Measurements from ENCODE around the gene AVP.

DNA sequence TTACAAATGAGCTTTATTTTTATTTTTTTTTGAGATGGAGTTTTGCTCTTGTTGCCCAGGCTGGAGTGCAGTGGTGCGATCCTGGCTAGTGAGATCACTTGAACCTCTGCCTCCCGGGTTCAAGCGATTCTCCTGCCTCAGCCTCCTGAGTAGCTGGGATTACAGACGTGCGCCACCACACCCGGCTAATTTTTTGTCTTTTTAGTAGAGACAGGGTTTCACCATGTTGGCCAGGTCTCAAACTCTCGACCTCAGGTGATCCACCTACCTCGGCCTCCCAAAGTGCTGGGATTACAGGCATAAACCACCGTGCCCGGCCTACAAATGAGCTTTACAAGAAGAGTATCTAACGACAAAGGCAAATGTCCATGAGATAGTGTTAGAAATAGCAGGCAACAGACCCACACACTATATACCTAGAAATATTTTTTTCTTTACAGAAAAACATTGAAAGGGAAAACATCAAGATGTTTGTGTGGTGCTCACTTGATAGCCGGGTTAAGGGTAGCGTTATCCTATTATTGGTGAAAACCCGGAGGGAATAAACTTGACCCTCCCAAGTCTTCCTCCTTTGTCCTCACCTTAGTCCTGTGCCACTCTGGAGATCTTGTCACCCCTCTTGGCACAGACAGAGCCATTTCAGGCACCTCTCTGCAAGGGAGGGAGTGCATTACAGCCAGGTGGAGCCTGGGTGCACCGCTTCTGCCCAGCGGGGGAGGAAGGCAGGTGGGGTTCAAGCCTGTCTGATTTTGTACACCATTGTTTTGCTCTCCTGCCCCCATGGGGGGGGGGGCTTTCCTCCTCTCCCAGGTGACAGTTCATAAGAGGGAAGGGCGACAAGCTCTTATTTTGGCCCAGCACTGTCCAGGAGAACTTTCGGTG is 21.0 kb upstream of the AVP start:
- TF ChIP-seq, protein P1, sequence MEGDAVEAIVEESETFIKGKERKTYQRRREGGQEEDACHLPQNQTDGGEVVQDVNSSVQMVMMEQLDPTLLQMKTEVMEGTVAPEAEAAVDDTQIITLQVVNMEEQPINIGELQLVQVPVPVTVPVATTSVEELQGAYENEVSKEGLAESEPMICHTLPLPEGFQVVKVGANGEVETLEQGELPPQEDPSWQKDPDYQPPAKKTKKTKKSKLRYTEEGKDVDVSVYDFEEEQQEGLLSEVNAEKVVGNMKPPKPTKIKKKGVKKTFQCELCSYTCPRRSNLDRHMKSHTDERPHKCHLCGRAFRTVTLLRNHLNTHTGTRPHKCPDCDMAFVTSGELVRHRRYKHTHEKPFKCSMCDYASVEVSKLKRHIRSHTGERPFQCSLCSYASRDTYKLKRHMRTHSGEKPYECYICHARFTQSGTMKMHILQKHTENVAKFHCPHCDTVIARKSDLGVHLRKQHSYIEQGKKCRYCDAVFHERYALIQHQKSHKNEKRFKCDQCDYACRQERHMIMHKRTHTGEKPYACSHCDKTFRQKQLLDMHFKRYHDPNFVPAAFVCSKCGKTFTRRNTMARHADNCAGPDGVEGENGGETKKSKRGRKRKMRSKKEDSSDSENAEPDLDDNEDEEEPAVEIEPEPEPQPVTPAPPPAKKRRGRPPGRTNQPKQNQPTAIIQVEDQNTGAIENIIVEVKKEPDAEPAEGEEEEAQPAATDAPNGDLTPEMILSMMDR (conservative IDR thresholded peaks at IDR 0.05): no peak
- TF ChIP-seq EZH2 (IDR thresholded peaks at IDR 0.05; ENCODE audit: low read depth): no peak

All from PC-9 (cell line).